ENCODE results near the gene MARK2.
"Not testable (repeated sequence)": the region's sequence is repeated elsewhere in the genome, so short reads cannot be mapped to it uniquely, and the experiment has no call there.

MARK2 gene

GRCh38 chr11:63858628-63859550, 20.0 kb downstream of the MARK2 start:
- no peak for DNase-seq

- DNase-seq: peak; percentile 15
Observed at GRCh38 chr11:63862923-63863322, 24.0 kb downstream of the MARK2 start.

- DNase-seq: not testable (repeated sequence)
Observed at GRCh38 chr11:63863620-63864019, 24.7 kb downstream of the MARK2 start.

GRCh38 chr11:63866211-63866610, 27.3 kb downstream of the MARK2 start:
- peak; percentile 89 for DNase-seq

- no peak for DNase-seq
Observed at GRCh38 chr11:63867511-63867910, 28.6 kb downstream of the MARK2 start.

- DNase-seq: no peak
Observed at GRCh38 chr11:63868399-63869064, 29.6 kb downstream of the MARK2 start.

- no peak for DNase-seq
Observed at GRCh38 chr11:63869171-63869591, 30.3 kb downstream of the MARK2 start.

- DNase-seq: peak; percentile 74
Observed at GRCh38 chr11:63869683-63870082, 30.8 kb downstream of the MARK2 start.

GRCh38 chr11:63870351-63871140, 31.6 kb downstream of the MARK2 start:
- DNase-seq: no peak

- DNase-seq: peak; percentile 45
Observed at GRCh38 chr11:63871962-63872799, 33.3 kb downstream of the MARK2 start.

GRCh38 chr11:63872800-63873197, 33.9 kb downstream of the MARK2 start:
- no peak for DNase-seq

GRCh38 chr11:63873311-63873710, 34.4 kb downstream of the MARK2 start:
- DNase-seq: no peak

GRCh38 chr11:63874511-63874910, 35.6 kb downstream of the MARK2 start:
- no peak for DNase-seq

- DNase-seq: no peak
Observed at GRCh38 chr11:63875506-63876065, 36.7 kb downstream of the MARK2 start.

- DNase-seq: no peak
Observed at GRCh38 chr11:63876616-63877015, 37.7 kb downstream of the MARK2 start.

GRCh38 chr11:63877658-63878241, 38.8 kb downstream of the MARK2 start:
- DNase-seq: no peak

GRCh38 chr11:63879598-63880402, 40.9 kb downstream of the MARK2 start:
- no peak for DNase-seq

GRCh38 chr11:63880403-63880790, 41.5 kb downstream of the MARK2 start:
- DNase-seq: no peak

GRCh38 chr11:63882555-63883242, 43.8 kb downstream of the MARK2 start:
- peak; percentile 39 for DNase-seq

GRCh38 chr11:63883791-63884190, 44.9 kb downstream of the MARK2 start:
- no peak for DNase-seq
